Uterus (tissue), 4 donors: ENCODE results near the gene TMEM245. TPM values are rescaled to one million over a fixed set of nuclear protein-coding genes. Genes with fewer than 3 reads are reported as not detected.

ENCODE experiments used
- DNase-seq, 2 donors: peaks; one replicate each; pipeline ENCODE4 v3.0.0-alpha.2; 2019 to 2020
- H3K27ac ChIP-seq, 2 donors: fragments of 200-600 bp; sonication (generic); 1 replicate in 1 of 2; 2 replicates in 1 of 2; pipeline ENCODE4 v1.5.1; 2016 to 2018
- H3K27me3 ChIP-seq, 2 donors: fragments of 200-600 bp; sonication (generic); one replicate each; pipeline ENCODE4 v1.5.1; 2018 to 2019; ENCODE audit warnings: control low read depth in 1 of 2
- H3K36me3 ChIP-seq, 2 donors: fragments of 200-600 bp; sonication (generic); one replicate each; pipeline ENCODE4 v1.5.1; 2019; ENCODE audit warnings: control low read depth in 1 of 2
- H3K4me1 ChIP-seq, 2 donors: fragments of 200-600 bp; sonication (generic); one replicate each; pipeline ENCODE4 v1.5.1; 2018 to 2019; ENCODE audit warnings: control low read depth in 1 of 2
- H3K4me3 ChIP-seq, 2 donors: fragments of 200-600 bp; sonication (generic); 1 replicate in 1 of 2; 2 replicates in 1 of 2; pipeline ENCODE4 v1.5.1; 2018 to 2019; ENCODE audit warnings: mild to moderate bottlenecking in 1 of 2
- H3K9me3 ChIP-seq, 2 donors: fragments of 200-600 bp; sonication (generic); one replicate each; pipeline ENCODE4 v1.5.1; 2019; ENCODE audit warnings: control low read depth in 1 of 2
- POLR2A ChIP-seq, 2 donors: fragments of 450-650 bp; IDR thresholded peaks; one replicate each; pipeline ENCODE4 v1.6.1; 2016; ENCODE audit warnings: antibody characterized with exemption in 2 of 2, mild to moderate bottlenecking in 1 of 2, moderate library complexity in 1 of 2
- intact Hi-C: fragments of 100-400 bp; cut with DNase I; formaldehyde crosslinking; loops from one replicate; pipeline ENCODE4 v1.15.1; 2023; ENCODE audit warnings: low total_unique reads
- total RNA-seq, 4 donors: library from RNA; depleted of rRNA in 3 of 4; stranded (reverse); fragments of >200 nt in 3 of 4; gene quantifications; one replicate each; pipeline versions ENCODE4 v1.1.0 to v1.2.4, GENCODE V29; 2014 to 2023
- TF ChIP-seq, protein P1 (sequence below), 4 experiments: fragments of 200-600 bp in 2 of 4; fragments of 450-650 bp in 2 of 4; sonication (generic) in 2 of 4; IDR thresholded peaks; one replicate each; pipeline ENCODE4 v1.5.1; 2016 to 2019; ENCODE audit warnings: antibody characterized with exemption in 4 of 4, mild to moderate bottlenecking in 2 of 4, moderate library complexity in 1 of 4
- donor health status: DM: yes; HTN: yes; CAD: no.

Gene TMEM245
- total RNA-seq, 4 donors from 2014 or later, result 59.7 to 80.0 (median 76.0) TPM

DNA sequence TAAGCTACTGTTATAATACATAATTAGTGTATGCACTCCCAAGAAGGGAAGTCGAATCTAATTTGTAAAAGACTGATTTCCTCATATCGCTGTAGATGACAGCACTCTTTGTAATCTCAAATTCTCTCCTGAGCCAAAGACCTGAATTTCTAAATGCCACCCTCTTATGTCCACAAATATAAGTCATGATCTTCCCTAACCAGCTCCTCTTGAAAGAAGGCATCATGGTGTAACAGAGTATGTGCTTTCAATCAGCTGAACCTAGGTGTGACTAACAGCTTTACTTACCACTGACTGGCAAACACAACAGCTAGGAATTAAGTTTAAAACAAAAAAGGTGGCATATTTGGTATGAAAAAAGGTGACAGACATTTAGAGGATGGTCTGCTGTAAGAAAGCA lies 72.5 kb downstream of the TMEM245 start:
- H3K27me3 ChIP-seq, result no peaks in the 10 kb centered on the region
- intact Hi-C loops, result no loop called here
- H3K27ac ChIP-seq, result no peak overlapping the region

GRCh38 chr9:109046346-109046745 lies 73.4 kb downstream of the TMEM245 start:
- intact Hi-C loops, result no loop called here
- DNase-seq, result no peak

More for the DNA sequence above, 72.5 kb downstream of the TMEM245 start:
- DNase-seq, result no peak
- no peak overlapping the region for H3K4me3 ChIP-seq
- H3K36me3 ChIP-seq, result no peaks in the 10 kb centered on the region
- H3K9me3 ChIP-seq, result no peaks in the 10 kb centered on the region
- no peaks in the 10 kb centered on the region for H3K4me1 ChIP-seq
- TF ChIP-seq, protein P1, sequence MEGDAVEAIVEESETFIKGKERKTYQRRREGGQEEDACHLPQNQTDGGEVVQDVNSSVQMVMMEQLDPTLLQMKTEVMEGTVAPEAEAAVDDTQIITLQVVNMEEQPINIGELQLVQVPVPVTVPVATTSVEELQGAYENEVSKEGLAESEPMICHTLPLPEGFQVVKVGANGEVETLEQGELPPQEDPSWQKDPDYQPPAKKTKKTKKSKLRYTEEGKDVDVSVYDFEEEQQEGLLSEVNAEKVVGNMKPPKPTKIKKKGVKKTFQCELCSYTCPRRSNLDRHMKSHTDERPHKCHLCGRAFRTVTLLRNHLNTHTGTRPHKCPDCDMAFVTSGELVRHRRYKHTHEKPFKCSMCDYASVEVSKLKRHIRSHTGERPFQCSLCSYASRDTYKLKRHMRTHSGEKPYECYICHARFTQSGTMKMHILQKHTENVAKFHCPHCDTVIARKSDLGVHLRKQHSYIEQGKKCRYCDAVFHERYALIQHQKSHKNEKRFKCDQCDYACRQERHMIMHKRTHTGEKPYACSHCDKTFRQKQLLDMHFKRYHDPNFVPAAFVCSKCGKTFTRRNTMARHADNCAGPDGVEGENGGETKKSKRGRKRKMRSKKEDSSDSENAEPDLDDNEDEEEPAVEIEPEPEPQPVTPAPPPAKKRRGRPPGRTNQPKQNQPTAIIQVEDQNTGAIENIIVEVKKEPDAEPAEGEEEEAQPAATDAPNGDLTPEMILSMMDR (IDR thresholded peaks at IDR 0.05), result no peak
- TF ChIP-seq POLR2A (IDR thresholded peaks at IDR 0.05), result no peak

DNA sequence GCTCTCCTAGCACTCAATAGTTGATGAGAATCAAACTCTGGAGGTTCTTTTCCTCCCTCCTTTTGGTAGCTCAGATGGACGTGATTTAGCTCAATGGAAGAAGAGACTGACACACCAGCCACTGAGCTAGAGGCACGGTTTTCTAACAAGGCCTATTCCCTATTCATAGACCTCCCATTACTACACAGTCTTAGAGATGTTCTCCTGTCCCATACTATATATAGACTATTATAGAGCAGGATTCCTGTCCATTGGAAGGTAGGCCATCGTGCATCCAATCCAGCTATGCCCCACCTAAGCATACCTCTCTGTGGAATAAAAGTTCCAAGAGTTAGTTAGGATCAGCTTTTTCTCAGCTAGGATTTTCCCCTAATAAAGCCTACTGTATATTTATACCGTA lies 76.2 kb downstream of the TMEM245 start:
- no peak overlapping the region for H3K27ac ChIP-seq
- no peaks in the 10 kb centered on the region for H3K36me3 ChIP-seq
- TF ChIP-seq, protein P1 (IDR thresholded peaks at IDR 0.05), result no peak
- TF ChIP-seq POLR2A (IDR thresholded peaks at IDR 0.05), result no peak
- intact Hi-C loops, result no loop called here
- no peak overlapping the region for H3K4me3 ChIP-seq
- H3K9me3 ChIP-seq, result no peaks in the 10 kb centered on the region
- no peak for DNase-seq
- no peaks in the 10 kb centered on the region for H3K27me3 ChIP-seq
- no peaks in the 10 kb centered on the region for H3K4me1 ChIP-seq

More at GRCh38 chr9:109046346-109046745, 73.4 kb downstream of the TMEM245 start:
- Histone ChIP-seq H3K9me3 (no peaks in the 10 kb centered on the region), H3K27ac (no peak overlapping the region), H3K4me1 (no peaks in the 10 kb centered on the region), H3K36me3 (no peaks in the 10 kb centered on the region), H3K4me3 (no peak overlapping the region), H3K27me3 (no peaks in the 10 kb centered on the region)
- TF ChIP-seq, protein P1 (IDR thresholded peaks at IDR 0.05), result no peak
- no peak for TF ChIP-seq POLR2A (IDR thresholded peaks at IDR 0.05)

DNA sequence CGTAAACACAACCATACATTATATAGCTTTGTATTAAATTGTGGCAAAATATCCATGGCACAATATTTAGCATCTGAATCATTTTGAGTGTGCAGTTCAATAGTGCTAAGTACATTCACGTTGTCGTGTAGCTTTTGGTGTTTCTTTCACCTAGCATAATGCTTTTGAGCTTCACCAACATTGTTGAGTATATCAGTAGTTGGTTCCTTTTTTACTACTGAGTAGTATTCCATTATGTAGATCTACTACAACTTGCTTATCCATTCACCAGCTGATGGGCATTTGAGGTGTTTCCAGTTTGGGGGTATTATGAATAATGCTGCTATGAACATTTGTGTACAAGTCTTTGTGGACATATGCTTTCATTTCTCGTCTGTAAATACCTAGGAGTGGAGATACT lies 79.2 kb downstream of the TMEM245 start:
- Histone ChIP-seq H3K27ac (no peak overlapping the region), H3K36me3 (no peaks in the 10 kb centered on the region), H3K4me1 (peaks cover 0 to 7% of the 10 kb centered on the region in 2 donors), H3K4me3 (no peak overlapping the region), H3K27me3 (no peaks in the 10 kb centered on the region), H3K9me3 (no peaks in the 10 kb centered on the region)
- TF ChIP-seq, protein P1 (IDR thresholded peaks at IDR 0.05), result no peak
- no peak for TF ChIP-seq POLR2A (IDR thresholded peaks at IDR 0.05)
- intact Hi-C loops, result no loop called here
- no peak for DNase-seq

GRCh38 chr9:109039539-109039938 lies 80.2 kb downstream of the TMEM245 start:
- intact Hi-C loops, result no loop called here
- DNase-seq, result no peak
- Histone ChIP-seq H3K36me3 (no peaks in the 10 kb centered on the region), H3K4me1 (peaks cover 0 to 7% of the 10 kb centered on the region in 2 donors), H3K27ac (no peak overlapping the region), H3K4me3 (no peak overlapping the region), H3K9me3 (no peaks in the 10 kb centered on the region), H3K27me3 (no peaks in the 10 kb centered on the region)
- TF ChIP-seq, protein P1 (IDR thresholded peaks at IDR 0.05), result no peak
- no peak for TF ChIP-seq POLR2A (IDR thresholded peaks at IDR 0.05)
